T-helper 17 cell (primary cell): ENCODE data around the gene GLS2. TPM values are rescaled to one million over a fixed set of nuclear protein-coding genes. Genes with fewer than 3 reads are reported as not detected.

Source experiments
- ATAC-seq: fragments of 150-1000 bp; cut with Tn5 transposase; 2 replicates; pipeline ENCODE4 v1.10.0; 2021; ENCODE audit warnings: mild to moderate bottlenecking, moderate library complexity
- DNase-seq, 3 donors: peaks; one replicate each; pipeline versions ENCODE4 v3.0.0 to v3.0.0-alpha.2; 2020 to 2021
- H3K9me3 ChIP-seq: one replicate; pipeline ENCODE4 v1.7.0; 2013; ENCODE audit warnings: low read length, mild to moderate bottlenecking; ENCODE audit not compliant: control insufficient read depth, poor library complexity, severe bottlenecking
- H3K27ac Mint-ChIP-seq: one replicate; pipeline ENCODE4 v1.8.0; 2022; ENCODE audit warnings: mild to moderate bottlenecking, moderate library complexity, mixed read lengths
- H3K27me3 Mint-ChIP-seq: one replicate; pipeline ENCODE4 v1.8.0; 2022; ENCODE audit warnings: mixed read lengths
- H3K36me3 Mint-ChIP-seq: one replicate; pipeline ENCODE4 v1.8.0; 2022; ENCODE audit warnings: low read depth, mixed read lengths
- H3K4me1 Mint-ChIP-seq: one replicate; pipeline ENCODE4 v1.8.0; 2022; ENCODE audit warnings: mild to moderate bottlenecking, mixed read lengths
- H3K4me3 Mint-ChIP-seq: one replicate; pipeline ENCODE4 v1.8.0; 2022; ENCODE audit warnings: mild to moderate bottlenecking, moderate library complexity, mixed read lengths
- total RNA-seq, 4 donors: library from RNA in 2 of 4; stranded (reverse) in 2 of 4; gene quantifications; one replicate each; pipeline ENCODE4 v1.2.3 and lab custom pipeline; 2022 to 2026

The GLS2 gene
- 1 to 10 TPM; 1.9 to 2.8 TPM for total RNA-seq
- total RNA-seq (lab: John Stamatoyannopoulos, UW) = 0.90 to 3.4 reads per million in 2 donors

GRCh38 chr12:56488041-56488955 lies at the start of gene GLS2:
TSS of gene GLS2 (minus strand) at chr12:56488161. CDS start at chr12:56488118, 43 bp downstream.
- H3K9me3 ChIP-seq = no peaks in the 10 kb centered on the region
- DNase-seq (peak; percentile 43 to 60 (median 59)), ATAC-seq (peak; percentile 97)
- H3K36me3 Mint-ChIP-seq = no peaks in the 10 kb centered on the region
- H3K27me3 Mint-ChIP-seq = peaks cover 5% of the 10 kb centered on the region
- no peak within 1 kb of the TSS for H3K27ac Mint-ChIP-seq
- H3K4me3 Mint-ChIP-seq = peak within 1 kb of the TSS; percentile 80
- peaks cover 10% of the 10 kb centered on the region for H3K4me1 Mint-ChIP-seq

GRCh38 chr12:56537546-56537945 lies 49.6 kb upstream of the GLS2 start:
- Mint-ChIP-seq H3K4me3 (no peak overlapping the region), H3K4me1 (peaks cover 2% of the 10 kb centered on the region), H3K27ac (no peak overlapping the region), H3K36me3 (no peaks in the 10 kb centered on the region), H3K27me3 (no peaks in the 10 kb centered on the region)
- ATAC-seq = no peak
- DNase-seq = no peak
- H3K9me3 ChIP-seq = no peaks in the 10 kb centered on the region

GRCh38 chr12:56530390-56531055 lies 42.6 kb upstream of the GLS2 start:
- Mint-ChIP-seq H3K27me3 (no peaks in the 10 kb centered on the region), H3K4me3 (no peak overlapping the region), H3K36me3 (no peaks in the 10 kb centered on the region), H3K4me1 (peaks cover under 1% of the 10 kb centered on the region), H3K27ac (no peak overlapping the region)
- no peak for DNase-seq
- no peaks in the 10 kb centered on the region for H3K9me3 ChIP-seq
- no peak for ATAC-seq

GRCh38 chr12:56529656-56530055 lies 41.7 kb upstream of the GLS2 start:
- Mint-ChIP-seq H3K4me1 (no peaks in the 10 kb centered on the region), H3K27ac (no peak overlapping the region), H3K4me3 (no peak overlapping the region), H3K36me3 (no peaks in the 10 kb centered on the region), H3K27me3 (no peaks in the 10 kb centered on the region)
- ATAC-seq (no peak), DNase-seq (no peak)
- H3K9me3 ChIP-seq = no peaks in the 10 kb centered on the region

GRCh38 chr12:56528846-56529245 lies 40.9 kb upstream of the GLS2 start:
- no peak for DNase-seq
- H3K27ac Mint-ChIP-seq = peak overlapping the region; percentile 79
- H3K27me3 Mint-ChIP-seq = no peaks in the 10 kb centered on the region

GRCh38 chr12:56522411-56523193 lies 34.6 kb upstream of the GLS2 start:
- Mint-ChIP-seq H3K27me3 (peaks cover 4% of the 10 kb centered on the region), H3K27ac (peak overlapping the region; percentile 93), H3K36me3 (peaks cover 2% of the 10 kb centered on the region), H3K4me3 (peak overlapping the region; percentile 96), H3K4me1 (peaks cover 21% of the 10 kb centered on the region)
- DNase-seq (no peak), ATAC-seq (no peak)
- no peaks in the 10 kb centered on the region for H3K9me3 ChIP-seq

More at GRCh38 chr12:56528846-56529245, 40.9 kb upstream of the GLS2 start:
- ATAC-seq = no peak
- no peak overlapping the region for H3K4me3 Mint-ChIP-seq
- peaks cover 2% of the 10 kb centered on the region for H3K4me1 Mint-ChIP-seq
- H3K36me3 Mint-ChIP-seq = no peaks in the 10 kb centered on the region
- H3K9me3 ChIP-seq = no peaks in the 10 kb centered on the region

- Mint-ChIP-seq H3K27ac (peak within 1 kb of the TSS; percentile 93), H3K4me1 (peaks cover 21% of the 10 kb centered on the region), H3K36me3 (peaks cover 2% of the 10 kb centered on the region), H3K27me3 (peaks cover 4% of the 10 kb centered on the region), H3K4me3 (peak within 1 kb of the TSS; percentile 96)
- no peaks in the 10 kb centered on the region for H3K9me3 ChIP-seq
- DNase-seq = peak in 1 of 3 donors; percentile 28
- ATAC-seq = peak; percentile 96
These were observed 33.8 kb upstream of the GLS2 start, which contains the start of gene RBMS2 for GRCh38 chr12:56521590-56522371. TSS of gene RBMS2 (plus strand) at chr12:56521820. CDS start at chr12:56522024, 204 bp downstream.

- no peak for DNase-seq
- peak overlapping the region; percentile 96 for H3K4me3 Mint-ChIP-seq
These were observed 33.2 kb upstream of the GLS2 start for GRCh38 chr12:56521209-56521589.

GRCh38 chr12:56520506-56520905 lies 32.5 kb upstream of the GLS2 start:
- peaks cover 4% of the 10 kb centered on the region for H3K27me3 Mint-ChIP-seq
- ATAC-seq = no peak
- H3K36me3 Mint-ChIP-seq = peaks cover 2% of the 10 kb centered on the region
- no peak for DNase-seq
- no peaks in the 10 kb centered on the region for H3K9me3 ChIP-seq
- H3K4me1 Mint-ChIP-seq = peaks cover 21% of the 10 kb centered on the region
- no peak overlapping the region for H3K4me3 Mint-ChIP-seq
- H3K27ac Mint-ChIP-seq = no peak overlapping the region

More at GRCh38 chr12:56521209-56521589, 33.2 kb upstream of the GLS2 start:
- H3K4me1 Mint-ChIP-seq = peaks cover 21% of the 10 kb centered on the region
- H3K27me3 Mint-ChIP-seq = peaks cover 4% of the 10 kb centered on the region
- peaks cover 2% of the 10 kb centered on the region for H3K36me3 Mint-ChIP-seq
- no peaks in the 10 kb centered on the region for H3K9me3 ChIP-seq
- peak overlapping the region; percentile 93 for H3K27ac Mint-ChIP-seq
- ATAC-seq = peak; percentile 74

GRCh38 chr12:56520048-56520447 lies 32.1 kb upstream of the GLS2 start:
- no peak for DNase-seq
- H3K36me3 Mint-ChIP-seq = peaks cover 2% of the 10 kb centered on the region
- H3K9me3 ChIP-seq = no peaks in the 10 kb centered on the region
- H3K27ac Mint-ChIP-seq = no peak overlapping the region
- H3K4me3 Mint-ChIP-seq = no peak overlapping the region
- H3K27me3 Mint-ChIP-seq = peaks cover 4% of the 10 kb centered on the region
- peaks cover 21% of the 10 kb centered on the region for H3K4me1 Mint-ChIP-seq
- ATAC-seq = no peak

GRCh38 chr12:56518570-56518969 lies 30.6 kb upstream of the GLS2 start:
- peaks cover 22% of the 10 kb centered on the region for H3K4me1 Mint-ChIP-seq
- peaks cover 2% of the 10 kb centered on the region for H3K36me3 Mint-ChIP-seq
- DNase-seq (no peak), ATAC-seq (no peak)
- H3K9me3 ChIP-seq = no peaks in the 10 kb centered on the region
- peaks cover 4% of the 10 kb centered on the region for H3K27me3 Mint-ChIP-seq
- no peak overlapping the region for H3K4me3 Mint-ChIP-seq
- no peak overlapping the region for H3K27ac Mint-ChIP-seq

GRCh38 chr12:56517854-56518253 lies 29.9 kb upstream of the GLS2 start:
- Mint-ChIP-seq H3K27me3 (peaks cover 3% of the 10 kb centered on the region), H3K4me3 (no peak overlapping the region), H3K27ac (no peak overlapping the region), H3K4me1 (peaks cover 21% of the 10 kb centered on the region), H3K36me3 (peaks cover under 1% of the 10 kb centered on the region)
- ATAC-seq (no peak), DNase-seq (no peak)
- no peaks in the 10 kb centered on the region for H3K9me3 ChIP-seq
